Endothelial cell of umbilical vein (primary cell): ENCODE data around the gene ADCY7.

Source experiments
- CTCF ChIP-seq, 2 donors: IDR thresholded peaks; 1 replicate in 1 of 2; 2 replicates in 1 of 2; pipeline ENCODE4 v1.5.1; 2011; ENCODE audit warnings: low read length in 2 of 2, mild to moderate bottlenecking in 2 of 2, moderate library complexity in 2 of 2, control low read depth in 1 of 2, inconsistent platforms in 1 of 2, low read depth in 1 of 2; ENCODE audit not compliant: insufficient read depth in 1 of 2; ENCODE audit errors: extremely low read depth in 1 of 2
- POLR2AphosphoS5 ChIP-seq: IDR thresholded peaks from 2 replicates; pipeline ENCODE4 v1.6.1; 2012; ENCODE audit warnings: low read depth, mild to moderate bottlenecking, control low read depth, low read length, moderate library complexity; ENCODE audit not compliant: insufficient read depth

- TF ChIP-seq POLR2AphosphoS5 (no peak), CTCF (IDR thresholded peaks at IDR 0.05; ENCODE audit: extremely low read depth in 1 of 2, insufficient read depth in 1 of 2, low read depth in 1 of 2, low read length in 2 of 2) (no peak)
Measured at GRCh38 chr16:50282010-50282538, 15.7 kb downstream of the ADCY7 start.
